Cardiac fibroblast (primary cell): Measurements from ENCODE around the gene SNX19.

Experiments
- DNase-seq, 2 donors: peaks; one replicate each; pipeline versions ENCODE4 v3.0.0 to v3.0.0-alpha.2; 2010; ENCODE audit warnings: low read depth in 2 of 2
- H3K4me3 ChIP-seq, 2 donors: replicated peaks in 1 of 2; 1 replicate in 1 of 2; 2 replicates in 1 of 2; pipeline ENCODE4 v1.5.1; 2011; ENCODE audit warnings: low read depth in 2 of 2, low read length in 2 of 2, mild to moderate bottlenecking in 2 of 2, moderate library complexity in 1 of 2
- CTCF ChIP-seq: IDR thresholded peaks from one replicate; pipeline ENCODE4 v1.5.1; 2011; ENCODE audit warnings: low read depth, mild to moderate bottlenecking, low read length, inconsistent platforms

The SNX19 gene

GRCh38 chr11:130839981-130840666 lies 76.2 kb downstream of the SNX19 start:
- no peak for TF ChIP-seq CTCF
- no peak overlapping the region for H3K4me3 ChIP-seq
- peak; percentile 87 to 94 for DNase-seq

GRCh38 chr11:130837194-130837593 lies 79.1 kb downstream of the SNX19 start:
- DNase-seq, result no peak
- no peak for TF ChIP-seq CTCF
- H3K4me3 ChIP-seq, result no peak overlapping the region

- TF ChIP-seq CTCF, result no peak
- no peak overlapping the region for H3K4me3 ChIP-seq
- no peak for DNase-seq
Measured at GRCh38 chr11:130834886-130835285, 81.4 kb downstream of the SNX19 start.

GRCh38 chr11:130832566-130833425 lies 83.5 kb downstream of the SNX19 start:
- no peak overlapping the region for H3K4me3 ChIP-seq
- DNase-seq, result peak in 1 of 2 donors; percentile 62
- TF ChIP-seq CTCF, result no peak

GRCh38 chr11:130831976-130832375 lies 84.3 kb downstream of the SNX19 start:
- DNase-seq, result no peak
- TF ChIP-seq CTCF, result no peak

GRCh38 chr11:130831506-130831905 lies 84.8 kb downstream of the SNX19 start:
- H3K4me3 ChIP-seq, result no peak overlapping the region
- TF ChIP-seq CTCF, result no peak
- no peak for DNase-seq

More at GRCh38 chr11:130831976-130832375, 84.3 kb downstream of the SNX19 start:
- H3K4me3 ChIP-seq, result no peak overlapping the region
